ENCODE measurements around the gene IFT43.

Gene IFT43

DNA sequence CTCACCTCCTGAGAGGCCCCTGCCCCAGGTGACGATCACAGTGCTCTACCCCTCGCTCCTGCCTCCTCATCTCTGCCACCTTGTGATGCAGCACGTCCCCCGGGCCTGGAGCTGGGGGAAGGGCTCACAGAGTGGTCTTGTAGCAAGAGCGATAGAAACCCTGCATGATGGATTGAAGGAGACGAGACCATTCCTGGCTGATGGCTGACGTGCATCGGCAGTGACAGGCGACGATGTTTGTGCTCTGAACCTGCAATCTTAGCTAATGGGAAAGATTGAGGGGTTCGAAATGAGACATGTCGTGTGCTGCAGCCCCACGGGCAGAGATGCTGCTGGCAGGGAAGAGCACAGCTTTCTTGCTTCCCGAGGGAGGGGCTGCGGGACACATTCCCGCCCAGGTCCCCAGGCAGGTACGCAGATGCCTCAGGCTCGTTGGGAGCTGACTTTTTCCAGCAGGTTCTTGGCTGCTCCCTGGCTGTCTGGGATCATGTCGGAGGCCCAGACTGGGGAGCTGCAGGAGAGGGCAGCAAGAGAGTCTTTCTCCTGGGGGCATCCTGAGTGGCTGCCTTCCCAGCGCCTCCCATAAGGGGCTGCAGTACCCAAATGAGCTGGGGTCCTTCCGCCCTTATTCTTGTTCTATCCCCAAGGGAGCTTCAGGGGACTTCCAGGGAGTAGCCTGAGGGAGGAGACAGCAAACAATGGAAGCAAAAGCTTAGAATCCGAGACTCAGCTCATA lies 127.5 kb downstream of the IFT43 start:
- no peak for DNase-seq (ENCODE audit: low spot score)

DNA sequence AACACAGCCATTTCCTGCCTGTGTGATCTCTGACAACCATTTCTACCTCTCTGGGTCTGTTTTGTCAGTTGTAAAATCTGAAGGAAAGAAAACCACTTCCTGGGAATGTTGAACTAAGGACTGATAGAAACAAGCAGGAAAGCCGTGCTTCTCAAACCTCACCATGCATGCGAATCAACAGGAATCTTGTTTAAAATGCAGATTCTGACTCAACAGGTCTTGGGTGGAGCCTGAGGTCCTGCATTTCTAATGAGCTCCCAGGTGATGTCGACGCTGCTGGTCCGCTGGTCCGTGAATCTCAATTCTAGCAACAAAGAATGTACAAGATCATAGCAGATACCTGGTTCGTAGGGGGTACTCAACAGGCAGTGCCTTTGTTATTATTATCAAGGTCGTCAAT lies 128.1 kb downstream of the IFT43 start:
- DNase-seq (ENCODE audit: low spot score): no peak

DNA sequence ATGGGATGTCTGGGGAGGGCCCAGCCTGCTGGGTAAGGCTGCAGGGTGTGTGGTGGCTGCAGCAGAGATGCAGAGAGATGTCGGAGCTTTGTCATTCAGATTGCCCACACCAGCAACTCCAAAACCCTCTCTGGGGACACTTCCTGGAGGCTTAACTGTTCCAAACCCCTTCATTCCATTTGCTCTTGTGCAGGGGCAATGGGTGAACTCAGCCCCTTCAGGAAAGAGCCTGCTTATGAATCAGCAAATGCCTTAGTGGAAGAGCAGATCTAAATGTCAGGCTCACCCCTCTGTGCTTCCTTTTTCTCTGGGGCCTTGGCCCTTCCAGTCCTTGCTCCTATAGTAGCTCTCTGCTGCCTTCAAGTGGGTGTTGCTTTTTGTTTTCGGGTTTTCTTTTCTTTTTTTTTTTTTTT lies 129.5 kb downstream of the IFT43 start:
- no peak for DNase-seq (ENCODE audit: low spot score)

DNA sequence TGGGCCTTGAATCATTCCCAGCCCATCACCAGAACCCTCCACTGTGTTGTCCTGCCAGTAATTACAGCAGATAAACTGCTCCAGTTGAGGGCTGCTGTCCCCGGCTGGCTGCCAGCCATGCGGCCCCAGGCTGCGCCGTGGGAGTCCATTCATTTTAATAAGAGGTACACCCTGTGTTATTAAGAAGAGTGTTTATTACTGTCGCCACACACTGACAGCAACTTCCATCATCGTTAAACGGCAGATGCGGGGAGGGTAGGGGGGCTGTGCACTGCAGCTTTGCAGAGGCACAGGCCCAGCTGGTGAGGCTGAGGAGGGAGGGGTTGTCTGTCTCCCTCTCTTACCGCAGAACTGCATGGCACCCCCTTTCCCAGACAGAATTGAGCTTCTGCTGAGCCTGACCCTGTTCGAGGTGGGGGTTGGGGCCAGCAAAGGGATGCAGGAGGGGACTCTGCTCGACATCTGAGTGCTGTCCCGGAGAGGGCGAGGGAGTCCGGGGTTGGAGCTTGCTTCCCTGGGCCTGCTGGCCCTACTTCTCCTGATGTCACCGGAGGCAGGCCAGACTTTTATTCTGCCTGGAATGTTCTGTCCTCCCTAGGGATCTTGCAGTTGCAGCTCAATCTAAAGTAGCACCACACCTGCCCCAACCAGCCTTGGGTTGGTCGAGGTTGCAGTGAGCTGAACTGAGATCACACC lies 132.4 kb downstream of the IFT43 start:
- DNase-seq (ENCODE audit: low spot score): no peak

- DNase-seq (ENCODE audit: low spot score): no peak
Observed at GRCh38 chr14:76118594-76118993, 133.0 kb downstream of the IFT43 start.

DNA sequence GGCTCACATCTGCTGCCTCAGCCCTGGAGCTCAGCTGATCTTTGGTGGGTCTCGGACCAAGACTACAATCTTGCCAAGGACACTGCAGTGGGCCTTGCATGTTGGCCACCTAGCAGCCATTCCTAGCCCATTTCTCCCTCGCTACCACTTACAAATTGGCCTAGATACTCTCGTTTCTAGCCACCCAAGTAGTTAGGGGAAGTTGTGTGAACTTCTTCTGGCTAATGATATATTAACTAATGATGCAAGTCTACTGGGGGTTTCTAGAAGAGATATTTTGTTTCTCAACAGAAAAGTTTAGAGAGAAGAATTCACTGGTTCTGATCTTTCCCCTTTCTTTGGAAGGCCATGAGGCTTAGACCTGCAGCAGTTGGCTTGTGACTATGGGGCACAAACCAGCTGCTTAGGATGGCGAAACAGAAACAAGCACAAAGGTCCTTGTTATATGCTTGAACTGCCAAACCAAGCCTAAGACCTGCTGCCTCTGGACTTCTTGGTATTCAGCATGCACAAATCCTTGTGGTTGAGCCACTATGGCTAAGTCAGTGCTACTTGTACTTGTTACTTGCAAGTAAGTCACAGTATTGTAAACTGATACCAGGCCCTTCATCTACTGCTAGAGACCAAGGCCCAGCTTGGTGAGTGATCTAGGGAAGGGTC lies 135.7 kb downstream of the IFT43 start:
- no peak for DNase-seq (ENCODE audit: low spot score)

GRCh38 chr14:76123426-76124225 lies 138.1 kb downstream of the IFT43 start:
- no peak for DNase-seq (ENCODE audit: low spot score)

GRCh38 chr14:76125511-76125910 lies 139.9 kb downstream of the IFT43 start:
- no peak for DNase-seq (ENCODE audit: low spot score)

GRCh38 chr14:76126076-76126475 lies 140.5 kb downstream of the IFT43 start:
- no peak for DNase-seq (ENCODE audit: low spot score)

DNA sequence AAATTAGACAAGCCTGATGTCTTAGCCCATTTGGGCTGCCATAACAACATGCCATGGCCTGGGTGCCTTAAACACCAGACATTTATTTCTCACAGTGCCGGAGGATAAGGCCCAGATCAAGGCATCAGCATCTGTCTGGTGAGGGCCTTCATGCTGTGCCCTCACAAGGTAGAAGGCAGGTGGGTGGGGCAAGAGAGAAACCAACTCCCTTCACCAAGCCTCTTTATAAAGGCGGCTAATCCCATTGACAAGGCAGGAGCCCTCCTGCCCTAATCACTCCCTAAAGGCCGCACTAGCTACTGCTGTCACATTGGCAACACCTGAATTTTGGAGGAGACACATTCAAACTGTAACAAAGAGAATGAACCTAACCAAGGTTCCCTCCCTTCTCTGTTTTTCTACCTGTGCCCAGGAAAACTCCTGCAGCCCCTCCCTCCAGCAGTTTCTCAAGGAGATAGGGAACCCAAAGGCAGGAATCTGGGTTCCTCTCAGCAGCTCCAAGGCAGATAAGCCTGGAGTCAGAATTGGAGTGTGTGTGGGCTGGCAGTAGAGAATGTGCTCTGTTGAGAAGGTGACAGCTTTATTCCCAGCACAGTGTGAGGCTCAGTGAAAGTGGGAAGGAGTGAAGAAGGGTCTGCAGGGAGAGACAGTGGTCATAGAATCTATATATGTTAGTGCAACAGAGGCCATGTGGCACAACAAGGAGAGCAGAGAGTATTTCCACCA lies 144.5 kb downstream of the IFT43 start:
- DNase-seq (ENCODE audit: low spot score): no peak

DNA sequence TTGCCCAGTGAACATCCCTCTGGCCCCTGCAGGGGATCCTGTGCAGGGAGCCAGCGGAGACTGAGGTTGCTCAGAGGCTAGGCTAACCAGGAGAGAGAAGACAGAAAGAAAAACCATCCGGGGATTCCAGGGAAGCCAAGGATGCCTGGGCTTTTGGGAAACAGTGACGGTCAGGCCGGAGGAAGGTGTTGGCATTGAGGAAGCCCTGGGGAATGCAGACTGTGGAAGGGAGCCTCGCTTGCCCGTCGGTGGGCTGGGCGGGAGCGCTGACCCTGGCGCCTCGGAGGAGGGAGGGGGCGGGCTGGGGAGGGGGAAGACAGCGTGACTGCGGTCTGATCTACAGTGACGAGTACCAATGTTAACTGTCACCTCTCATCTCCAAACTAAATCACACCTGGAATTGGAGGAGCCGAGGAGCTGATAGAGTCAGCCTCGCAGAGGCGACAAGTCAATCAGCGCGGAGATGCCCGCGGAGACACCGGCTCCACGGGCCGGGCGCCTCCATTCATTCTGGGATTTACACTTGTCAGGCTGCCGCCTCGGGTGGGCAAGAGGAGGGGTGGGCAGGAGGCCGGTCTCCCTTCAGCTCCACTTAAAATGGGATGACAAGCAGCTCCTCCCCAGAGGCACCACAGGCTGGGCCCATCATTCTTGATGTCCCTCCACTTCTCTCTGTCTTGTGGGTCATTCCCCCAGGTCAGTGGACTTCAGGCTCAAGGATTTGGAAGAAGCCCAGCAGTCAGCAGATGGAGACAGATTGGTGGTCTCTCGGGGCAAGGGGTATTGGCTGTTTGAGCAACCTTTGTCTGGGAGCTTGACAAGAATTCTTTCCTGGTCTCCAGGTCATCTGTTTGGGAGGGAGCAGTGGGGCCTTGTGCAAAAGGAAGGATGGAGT lies 145.8 kb downstream of the IFT43 start:
- DNase-seq (ENCODE audit: low spot score): no peak

- DNase-seq (ENCODE audit: low spot score): peak; percentile 55
Observed at GRCh38 chr14:76133103-76133502, 147.5 kb downstream of the IFT43 start.
